Vagina (tissue), 2 donors: ENCODE data around the gene IMMP2L. TPM values are rescaled to one million over a fixed set of nuclear protein-coding genes. Genes with fewer than 3 reads are reported as not detected.

Source experiments
- DNase-seq, 2 donors: peaks; one replicate each; pipeline ENCODE4 v3.0.0-alpha.2; 2017; ENCODE audit errors: extremely low spot score in 2 of 2
- H3K27ac ChIP-seq: fragments of 200-600 bp; sonication (generic); one replicate; pipeline ENCODE4 v1.5.1; 2019
- H3K27me3 ChIP-seq: fragments of 200-600 bp; sonication (generic); one replicate; pipeline ENCODE4 v1.5.1; 2019
- H3K36me3 ChIP-seq, 2 donors: fragments of 200-600 bp; sonication (generic); one replicate each; pipeline ENCODE4 v1.5.1; 2017 to 2019
- H3K4me1 ChIP-seq: fragments of 200-600 bp; sonication (generic); one replicate; pipeline ENCODE4 v1.5.1; 2019
- H3K4me3 ChIP-seq, 2 donors: fragments of 200-600 bp; sonication (generic); 1 replicate in 1 of 2; 2 replicates in 1 of 2; pipeline ENCODE4 v1.5.1; 2016 to 2019
- H3K9me3 ChIP-seq: fragments of 200-600 bp; sonication (generic); one replicate; pipeline ENCODE4 v1.5.1; 2019
- POLR2A ChIP-seq, 2 donors: fragments of 450-650 bp; IDR thresholded peaks; one replicate each; pipeline ENCODE4 v1.6.1; 2017; ENCODE audit warnings: antibody characterized with exemption in 2 of 2, mild to moderate bottlenecking in 2 of 2, moderate library complexity in 2 of 2
- POLR2AphosphoS5 ChIP-seq, 2 donors: sonication (generic); formaldehyde crosslinking; IDR thresholded peaks; one replicate each; pipeline ENCODE4 v1.9.0; 2017; ENCODE audit warnings: antibody characterized with exemption in 2 of 2, mild to moderate bottlenecking in 2 of 2, low read depth in 1 of 2; ENCODE audit not compliant: insufficient read depth in 1 of 2
- intact Hi-C: fragments of 100-400 bp; cut with DNase I; formaldehyde crosslinking; loops from one replicate; pipeline ENCODE4 v1.15.1; 2023
- total RNA-seq: library from RNA; depleted of rRNA; stranded (reverse); fragments of >200 nt; gene quantifications from one replicate; pipeline ENCODE4 v1.2.3, GENCODE V29; 2016
- TF ChIP-seq, protein P1 (sequence below), 3 experiments: fragments of 450-650 bp in 2 of 3; fragments of 200-600 bp in 1 of 3; sonication (generic) in 1 of 3; IDR thresholded peaks; one replicate each; pipeline ENCODE4 v1.5.1; 2017 to 2019; ENCODE audit warnings: antibody characterized with exemption in 3 of 3, mild to moderate bottlenecking in 2 of 3, moderate library complexity in 2 of 3

Gene IMMP2L
- total RNA-seq, 1 donor from 2014 or later = 13.3 TPM

GRCh38 chr7:111112439-111112838 lies 449.9 kb downstream of the IMMP2L start:
- intact Hi-C loops = no loop called here
- DNase-seq = no peak
- TF ChIP-seq, protein P1, sequence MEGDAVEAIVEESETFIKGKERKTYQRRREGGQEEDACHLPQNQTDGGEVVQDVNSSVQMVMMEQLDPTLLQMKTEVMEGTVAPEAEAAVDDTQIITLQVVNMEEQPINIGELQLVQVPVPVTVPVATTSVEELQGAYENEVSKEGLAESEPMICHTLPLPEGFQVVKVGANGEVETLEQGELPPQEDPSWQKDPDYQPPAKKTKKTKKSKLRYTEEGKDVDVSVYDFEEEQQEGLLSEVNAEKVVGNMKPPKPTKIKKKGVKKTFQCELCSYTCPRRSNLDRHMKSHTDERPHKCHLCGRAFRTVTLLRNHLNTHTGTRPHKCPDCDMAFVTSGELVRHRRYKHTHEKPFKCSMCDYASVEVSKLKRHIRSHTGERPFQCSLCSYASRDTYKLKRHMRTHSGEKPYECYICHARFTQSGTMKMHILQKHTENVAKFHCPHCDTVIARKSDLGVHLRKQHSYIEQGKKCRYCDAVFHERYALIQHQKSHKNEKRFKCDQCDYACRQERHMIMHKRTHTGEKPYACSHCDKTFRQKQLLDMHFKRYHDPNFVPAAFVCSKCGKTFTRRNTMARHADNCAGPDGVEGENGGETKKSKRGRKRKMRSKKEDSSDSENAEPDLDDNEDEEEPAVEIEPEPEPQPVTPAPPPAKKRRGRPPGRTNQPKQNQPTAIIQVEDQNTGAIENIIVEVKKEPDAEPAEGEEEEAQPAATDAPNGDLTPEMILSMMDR (IDR thresholded peaks at IDR 0.05) = no peak
- TF ChIP-seq POLR2A (IDR thresholded peaks at IDR 0.05) = no peak
- no peak for TF ChIP-seq POLR2AphosphoS5 (IDR thresholded peaks at IDR 0.05; ENCODE audit: insufficient read depth in 1 of 2, low read depth in 1 of 2)

GRCh38 chr7:111108496-111108895 lies 453.8 kb downstream of the IMMP2L start:
- no peak overlapping the region for H3K4me3 ChIP-seq
- H3K27me3 ChIP-seq = no peaks in the 10 kb centered on the region
- H3K9me3 ChIP-seq = no peaks in the 10 kb centered on the region
- intact Hi-C loops = no loop called here
- no peak for DNase-seq
- TF ChIP-seq POLR2AphosphoS5 (IDR thresholded peaks at IDR 0.05; ENCODE audit: insufficient read depth in 1 of 2, low read depth in 1 of 2) = no peak
- peaks cover 12% of the 10 kb centered on the region for H3K4me1 ChIP-seq
- H3K36me3 ChIP-seq = no peaks in the 10 kb centered on the region
- H3K27ac ChIP-seq = no peak overlapping the region

More at GRCh38 chr7:111112439-111112838, 449.9 kb downstream of the IMMP2L start:
- no peak overlapping the region for H3K27ac ChIP-seq
- no peaks in the 10 kb centered on the region for H3K27me3 ChIP-seq
- peaks cover 12% of the 10 kb centered on the region for H3K4me1 ChIP-seq
- no peaks in the 10 kb centered on the region for H3K9me3 ChIP-seq
- no peaks in the 10 kb centered on the region for H3K36me3 ChIP-seq
- no peak overlapping the region for H3K4me3 ChIP-seq

- intact Hi-C loops = no loop called here
- no peak for DNase-seq
- Histone ChIP-seq H3K27ac (no peak overlapping the region), H3K4me3 (no peak overlapping the region), H3K36me3 (no peaks in the 10 kb centered on the region), H3K4me1 (peaks cover 12% of the 10 kb centered on the region), H3K9me3 (no peaks in the 10 kb centered on the region), H3K27me3 (no peaks in the 10 kb centered on the region)
- TF ChIP-seq POLR2A (IDR thresholded peaks at IDR 0.05) = no peak
- TF ChIP-seq, protein P1 (IDR thresholded peaks at IDR 0.05) = no peak
- no peak for TF ChIP-seq POLR2AphosphoS5 (IDR thresholded peaks at IDR 0.05; ENCODE audit: insufficient read depth in 1 of 2, low read depth in 1 of 2)
Observed at GRCh38 chr7:111108000-111108399, 454.3 kb downstream of the IMMP2L start.

- intact Hi-C loops = no loop called here
Observed at GRCh38 chr7:111107579-111107978, 454.7 kb downstream of the IMMP2L start.

GRCh38 chr7:111105269-111105668 lies 457.0 kb downstream of the IMMP2L start:
- Histone ChIP-seq H3K27ac (no peak overlapping the region), H3K27me3 (no peaks in the 10 kb centered on the region), H3K9me3 (no peaks in the 10 kb centered on the region), H3K4me1 (peaks cover 12% of the 10 kb centered on the region), H3K4me3 (no peak overlapping the region), H3K36me3 (no peaks in the 10 kb centered on the region)
- no peak for DNase-seq
- no peak for TF ChIP-seq POLR2AphosphoS5 (IDR thresholded peaks at IDR 0.05; ENCODE audit: insufficient read depth in 1 of 2, low read depth in 1 of 2)
- no peak for TF ChIP-seq POLR2A (IDR thresholded peaks at IDR 0.05)
- TF ChIP-seq, protein P1 (IDR thresholded peaks at IDR 0.05) = no peak
- intact Hi-C loops = no loop called here

More at GRCh38 chr7:111107579-111107978, 454.7 kb downstream of the IMMP2L start:
- no peak for DNase-seq
- TF ChIP-seq POLR2AphosphoS5 (IDR thresholded peaks at IDR 0.05; ENCODE audit: insufficient read depth in 1 of 2, low read depth in 1 of 2) = no peak
- H3K9me3 ChIP-seq = no peaks in the 10 kb centered on the region
- no peak overlapping the region for H3K27ac ChIP-seq
- H3K36me3 ChIP-seq = no peaks in the 10 kb centered on the region
- H3K27me3 ChIP-seq = no peaks in the 10 kb centered on the region
- peaks cover 12% of the 10 kb centered on the region for H3K4me1 ChIP-seq
- no peak overlapping the region for H3K4me3 ChIP-seq

- H3K9me3 ChIP-seq = no peaks in the 10 kb centered on the region
- intact Hi-C loops = no loop called here
Observed at GRCh38 chr7:111104710-111105109, 457.6 kb downstream of the IMMP2L start.

More at GRCh38 chr7:111104710-111105109, 457.6 kb downstream of the IMMP2L start:
- no peak for TF ChIP-seq POLR2A (IDR thresholded peaks at IDR 0.05)
- no peak for TF ChIP-seq POLR2AphosphoS5 (IDR thresholded peaks at IDR 0.05; ENCODE audit: insufficient read depth in 1 of 2, low read depth in 1 of 2)
- TF ChIP-seq, protein P1 (IDR thresholded peaks at IDR 0.05) = no peak
- Histone ChIP-seq H3K27ac (no peak overlapping the region), H3K4me1 (peaks cover 12% of the 10 kb centered on the region), H3K36me3 (no peaks in the 10 kb centered on the region), H3K4me3 (no peak overlapping the region), H3K27me3 (no peaks in the 10 kb centered on the region)
- no peak for DNase-seq
